Fibroblast of lung (primary cell): ENCODE data around the gene CCR5. TPM values are rescaled to one million over a fixed set of nuclear protein-coding genes. Genes with fewer than 3 reads are reported as not detected.
"Not testable (repeated sequence)": the region's sequence is repeated elsewhere in the genome, so short reads cannot be mapped to it uniquely, and the experiment has no call there.

Experiments used
- DNase-seq, 2 donors: peaks; one replicate each; pipeline versions ENCODE4 v3.0.0 to v3.0.0-alpha.2; 2010; ENCODE audit warnings: low read depth in 2 of 2
- H2AFZ ChIP-seq: 2 replicates; pipeline ENCODE4 v1.5.1; 2012; ENCODE audit warnings: low read length, control low read depth, inconsistent platforms
- H3K27ac ChIP-seq: 2 replicates; pipeline ENCODE4 v1.5.1; 2011; ENCODE audit warnings: low read length, control low read depth; ENCODE audit not compliant: insufficient read depth
- H3K27me3 ChIP-seq: 2 replicates; pipeline ENCODE4 v1.5.1; 2011; ENCODE audit warnings: mild to moderate bottlenecking, low read length; ENCODE audit not compliant: control insufficient read depth, insufficient read depth
- H3K36me3 ChIP-seq: 2 replicates; pipeline ENCODE4 v1.5.1; 2011; ENCODE audit warnings: low read length; ENCODE audit not compliant: control insufficient read depth, insufficient read depth
- H3K4me1 ChIP-seq: 2 replicates; pipeline ENCODE4 v1.5.1; 2011; ENCODE audit warnings: low read length; ENCODE audit not compliant: control insufficient read depth, insufficient read depth; ENCODE audit errors: extremely low read depth
- H3K4me2 ChIP-seq: 2 replicates; pipeline ENCODE4 v1.5.1; 2011; ENCODE audit warnings: low read length, control low read depth; ENCODE audit not compliant: insufficient read depth; ENCODE audit errors: extremely low read depth
- H3K4me3 ChIP-seq, 4 experiments: fragments of 200-600 bp in 1 of 4; sonication (generic) in 1 of 4; replicated peaks in 1 of 4; 2 replicates each; pipeline ENCODE4 v1.5.1; 2011 to 2016; ENCODE audit warnings: low read length in 4 of 4, low read depth in 3 of 4, mild to moderate bottlenecking in 3 of 4, control low read depth in 2 of 4, inconsistent platforms in 1 of 4, mixed read lengths in 1 of 4; ENCODE audit not compliant: insufficient read depth in 1 of 4; ENCODE audit errors: control extremely low read depth in 1 of 4
- H3K79me2 ChIP-seq: 2 replicates; pipeline ENCODE4 v1.5.1; 2012; ENCODE audit warnings: mild to moderate bottlenecking, low read length, inconsistent platforms; ENCODE audit not compliant: control insufficient read depth, insufficient read depth
- H3K9ac ChIP-seq: 2 replicates; pipeline ENCODE4 v1.5.1; 2011; ENCODE audit warnings: mild to moderate bottlenecking, low read length, control low read depth; ENCODE audit not compliant: insufficient read depth
- H3K9me3 ChIP-seq: 2 replicates; pipeline ENCODE4 v1.5.1; 2012; ENCODE audit warnings: low read depth, low read length; ENCODE audit not compliant: control insufficient read depth, insufficient read depth
- H4K20me1 ChIP-seq: 2 replicates; pipeline ENCODE4 v1.5.1; 2011; ENCODE audit warnings: low read length; ENCODE audit not compliant: control insufficient read depth, insufficient read depth; ENCODE audit errors: extremely low read depth
- EZH2 ChIP-seq: IDR thresholded peaks from 2 replicates; pipeline ENCODE4 v1.5.1; 2012; ENCODE audit warnings: low read length, control low read depth, mild to moderate bottlenecking; ENCODE audit errors: missing control alignments
- polyA plus RNA-seq, 2 donors: library from polyadenylated mRNA; depleted of rRNA in 1 of 2; stranded (reverse) in 1 of 2; unstranded in 1 of 2; fragments of >200 nt; gene quantifications; 2 replicates each; pipeline ENCODE4 v1.2.1, GENCODE V29; 2011 to 2012; ENCODE audit warnings: missing spikeins in 1 of 2
- total RNA-seq: library from RNA; depleted of rRNA; stranded (reverse); fragments of >200 nt; gene quantifications from 2 replicates; pipeline ENCODE4 v1.2.1, GENCODE V29; 2014
- TF ChIP-seq, protein P1 (sequence below), 2 donors: IDR thresholded peaks in 1 of 2; conservative IDR thresholded peaks in 1 of 2; 1 replicate in 1 of 2; 2 replicates in 1 of 2; pipeline ENCODE4 v1.5.1; 2011 to 2012; ENCODE audit warnings: low read length in 2 of 2, control low read depth in 1 of 2, inconsistent platforms in 1 of 2, low read depth in 1 of 2, mild to moderate bottlenecking in 1 of 2

CCR5 gene
- total and polyA plus RNA-seq, 2 donors (not counting 1 experiment from before 2014, with no cell fraction given) = under 0.01 to 0.15 TPM

DNA sequence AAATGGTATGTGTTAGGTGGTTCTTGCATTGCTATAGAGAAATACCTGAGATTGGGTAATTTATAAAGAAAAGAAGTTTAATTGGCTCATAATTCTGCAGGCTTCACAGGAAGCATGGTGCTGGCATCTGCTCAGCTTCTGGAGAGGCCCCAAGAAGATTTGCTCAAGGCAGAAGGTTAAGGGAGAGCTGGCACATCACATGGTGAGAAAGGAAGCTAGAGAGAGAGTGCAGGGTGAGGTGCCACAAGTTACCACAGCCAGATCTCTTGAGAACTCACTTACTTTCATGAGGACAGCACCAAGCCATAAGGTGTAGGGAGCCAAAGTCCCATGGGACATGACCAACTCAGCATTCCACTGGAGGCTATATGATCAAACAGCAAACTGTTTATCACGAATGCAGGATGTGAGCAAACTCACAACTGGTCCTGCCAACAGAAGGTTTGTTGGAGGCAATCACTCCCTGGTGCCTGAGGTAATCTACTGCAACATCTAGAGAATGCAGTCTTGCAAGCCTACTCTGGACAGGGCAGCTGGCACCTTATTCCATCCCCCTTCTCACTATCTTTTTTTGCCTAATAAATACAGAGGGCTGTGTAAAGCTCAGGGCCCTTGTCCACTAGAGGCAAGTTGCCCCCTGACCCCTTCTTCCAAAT, 45.0 kb upstream of the CCR5 start:
- H4K20me1 ChIP-seq = no peaks in the 10 kb centered on the region
- no peak for TF ChIP-seq EZH2
- H3K27me3 ChIP-seq = peaks cover 2% of the 10 kb centered on the region
- no peak overlapping the region for H3K4me3 ChIP-seq
- no peaks in the 10 kb centered on the region for H3K36me3 ChIP-seq
- no peak for DNase-seq
- H3K9ac ChIP-seq = no peak overlapping the region
- H3K9me3 ChIP-seq = no peaks in the 10 kb centered on the region
- no peak overlapping the region for H3K4me2 ChIP-seq
- no peak overlapping the region for H3K27ac ChIP-seq
- no peaks in the 10 kb centered on the region for H3K4me1 ChIP-seq
- H2AFZ ChIP-seq = no peak overlapping the region
- no peaks in the 10 kb centered on the region for H3K79me2 ChIP-seq

DNA sequence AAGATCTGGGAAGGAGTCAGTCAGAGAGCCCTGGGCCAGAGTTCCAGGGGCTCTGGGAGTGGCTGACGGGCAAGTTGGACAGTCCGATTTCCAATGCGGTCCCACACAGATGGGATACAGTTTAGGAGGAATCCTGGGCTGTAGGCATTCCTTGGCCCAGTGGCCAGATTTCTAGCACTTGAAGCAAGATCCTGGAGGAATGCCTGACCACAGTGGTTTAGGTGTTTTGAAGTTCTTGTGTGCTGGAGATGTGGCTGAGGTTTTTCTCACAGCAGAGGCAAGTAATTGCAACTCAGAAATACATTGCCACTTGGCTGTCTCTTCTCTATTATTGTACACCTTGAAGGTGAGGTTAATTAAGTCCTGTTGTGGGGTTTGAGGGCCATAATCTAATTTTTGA, 40.1 kb upstream of the CCR5 start:
- H3K36me3 ChIP-seq, H3K27ac ChIP-seq: not testable (repeated sequence)

DNA sequence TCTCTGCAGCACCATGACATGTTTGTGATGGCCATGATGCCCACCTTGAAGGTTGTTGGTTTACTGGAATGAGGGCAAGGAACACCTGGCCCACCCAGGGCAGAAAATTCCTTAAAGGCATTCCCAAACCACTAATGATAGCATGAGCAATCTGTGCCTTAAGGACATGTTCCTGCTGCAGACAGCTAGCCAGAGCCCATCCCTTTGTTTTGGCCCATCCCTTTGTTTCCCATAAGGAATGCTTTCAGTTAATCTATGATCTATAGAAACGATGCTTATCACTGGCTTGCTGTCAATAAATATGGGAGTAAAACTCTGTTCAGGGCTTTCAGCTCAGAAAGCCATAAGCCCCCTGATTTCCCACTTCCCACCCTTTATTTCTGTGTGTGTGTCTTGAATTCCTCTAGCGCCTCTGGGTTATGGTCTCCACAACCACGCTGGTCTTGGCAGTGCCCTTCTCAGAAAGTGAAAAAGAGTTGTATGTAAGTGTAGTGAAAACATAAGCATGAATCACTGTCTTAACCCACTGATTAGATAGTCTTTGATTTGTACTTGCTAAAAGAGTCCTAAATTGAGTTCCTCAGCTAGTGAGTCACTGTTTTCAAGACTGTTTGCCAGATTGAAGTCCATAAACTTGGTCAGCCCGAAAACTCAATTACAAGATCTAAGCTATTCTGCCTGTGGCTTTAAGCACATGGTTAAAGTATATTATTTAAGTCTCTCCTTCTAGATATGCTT, 35.8 kb upstream of the CCR5 start:
- Histone ChIP-seq H3K27me3 (no peaks in the 10 kb centered on the region), H2AFZ (no peak overlapping the region), H3K4me1 (no peaks in the 10 kb centered on the region), H3K79me2 (no peaks in the 10 kb centered on the region), H4K20me1 (no peaks in the 10 kb centered on the region), H3K9ac (no peak overlapping the region), H3K4me3 (no peak overlapping the region), H3K9me3 (no peaks in the 10 kb centered on the region), H3K4me2 (no peak overlapping the region), H3K27ac (no peak overlapping the region), H3K36me3 (no peaks in the 10 kb centered on the region)
- DNase-seq = peak; percentile 26 to 81
- no peak for TF ChIP-seq EZH2
- TF ChIP-seq, protein P1, sequence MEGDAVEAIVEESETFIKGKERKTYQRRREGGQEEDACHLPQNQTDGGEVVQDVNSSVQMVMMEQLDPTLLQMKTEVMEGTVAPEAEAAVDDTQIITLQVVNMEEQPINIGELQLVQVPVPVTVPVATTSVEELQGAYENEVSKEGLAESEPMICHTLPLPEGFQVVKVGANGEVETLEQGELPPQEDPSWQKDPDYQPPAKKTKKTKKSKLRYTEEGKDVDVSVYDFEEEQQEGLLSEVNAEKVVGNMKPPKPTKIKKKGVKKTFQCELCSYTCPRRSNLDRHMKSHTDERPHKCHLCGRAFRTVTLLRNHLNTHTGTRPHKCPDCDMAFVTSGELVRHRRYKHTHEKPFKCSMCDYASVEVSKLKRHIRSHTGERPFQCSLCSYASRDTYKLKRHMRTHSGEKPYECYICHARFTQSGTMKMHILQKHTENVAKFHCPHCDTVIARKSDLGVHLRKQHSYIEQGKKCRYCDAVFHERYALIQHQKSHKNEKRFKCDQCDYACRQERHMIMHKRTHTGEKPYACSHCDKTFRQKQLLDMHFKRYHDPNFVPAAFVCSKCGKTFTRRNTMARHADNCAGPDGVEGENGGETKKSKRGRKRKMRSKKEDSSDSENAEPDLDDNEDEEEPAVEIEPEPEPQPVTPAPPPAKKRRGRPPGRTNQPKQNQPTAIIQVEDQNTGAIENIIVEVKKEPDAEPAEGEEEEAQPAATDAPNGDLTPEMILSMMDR (conservative IDR thresholded peaks at IDR 0.05 in 1 of 2, IDR thresholded peaks at IDR 0.05 in 1 of 2; ENCODE audit: low read depth in 1 of 2, low read length in 2 of 2) = no peak

More for the DNA sequence above, 40.1 kb upstream of the CCR5 start:
- not testable (repeated sequence) for H3K9ac ChIP-seq, H3K9me3 ChIP-seq, H3K27me3 ChIP-seq, H2AFZ ChIP-seq, H3K4me3 ChIP-seq, H3K79me2 ChIP-seq, H4K20me1 ChIP-seq, H3K4me1 ChIP-seq, H3K4me2 ChIP-seq
- peak in 1 of 2 donors; percentile 70 for DNase-seq

DNA sequence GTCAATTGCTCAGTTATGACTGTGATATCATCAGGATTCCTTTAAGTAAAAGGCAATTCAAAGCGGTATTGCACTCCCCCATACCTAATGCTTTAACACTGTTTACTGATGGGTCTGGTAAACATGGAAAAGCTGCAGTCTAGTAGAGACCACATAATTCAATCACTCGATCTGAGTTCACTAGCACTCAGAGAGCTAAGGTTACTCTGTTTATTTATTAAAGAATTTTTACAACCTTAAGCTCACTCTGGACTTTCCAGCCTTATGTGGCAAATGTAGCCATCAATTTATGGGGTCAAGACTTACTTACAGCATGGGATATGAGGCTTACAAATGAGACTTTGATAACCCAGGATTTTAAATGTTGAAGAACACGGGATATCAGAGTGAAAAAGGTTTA, 35.2 kb upstream of the CCR5 start:
- H3K4me2 ChIP-seq = no peak overlapping the region
- no peak for DNase-seq
- H3K4me1 ChIP-seq = no peaks in the 10 kb centered on the region
- H3K36me3 ChIP-seq = no peaks in the 10 kb centered on the region
- no peaks in the 10 kb centered on the region for H3K79me2 ChIP-seq
- no peaks in the 10 kb centered on the region for H3K27me3 ChIP-seq
- H4K20me1 ChIP-seq = no peaks in the 10 kb centered on the region
- H3K27ac ChIP-seq = no peak overlapping the region
- TF ChIP-seq, protein P1 (conservative IDR thresholded peaks at IDR 0.05 in 1 of 2, IDR thresholded peaks at IDR 0.05 in 1 of 2; ENCODE audit: low read depth in 1 of 2, low read length in 2 of 2) = no peak
- H3K4me3 ChIP-seq = no peak overlapping the region
- no peak overlapping the region for H3K9ac ChIP-seq
- no peaks in the 10 kb centered on the region for H3K9me3 ChIP-seq
- H2AFZ ChIP-seq = no peak overlapping the region
